NCI-H748 (cell line): ENCODE results near the gene EEF1B2.
"Not testable (repeated sequence)": the region's sequence is repeated elsewhere in the genome, so short reads cannot be mapped to it uniquely, and the experiment has no call there.

Experiments used
- DNase-seq: peaks from one replicate; lab custom pipeline; 2025; ENCODE audit not compliant: unreplicated experiment; lab: John Stamatoyannopoulos, UW

EEF1B2 gene

GRCh38 chr2:206163251-206163880 lies 3.7 kb downstream of the EEF1B2 start:
- no peak for DNase-seq

- DNase-seq = peak; percentile 34
These were observed 4.7 kb downstream of the EEF1B2 start for GRCh38 chr2:206164261-206164862.

GRCh38 chr2:206168230-206168629 lies 8.5 kb downstream of the EEF1B2 start:
- DNase-seq = not testable (repeated sequence)

- not testable (repeated sequence) for DNase-seq
These were observed 12.1 kb downstream of the EEF1B2 start for GRCh38 chr2:206171624-206172397.

GRCh38 chr2:206173147-206173546 lies 13.5 kb downstream of the EEF1B2 start:
- no peak for DNase-seq

GRCh38 chr2:206176121-206176520 lies 16.4 kb downstream of the EEF1B2 start:
- DNase-seq = no peak

GRCh38 chr2:206176901-206177300 lies 17.2 kb downstream of the EEF1B2 start:
- DNase-seq = no peak

- not testable (repeated sequence) for DNase-seq
These were observed 21.8 kb downstream of the EEF1B2 start for GRCh38 chr2:206181526-206181925.

- no peak for DNase-seq
These were observed 30.0 kb downstream of the EEF1B2 start for GRCh38 chr2:206189691-206190090.

- no peak for DNase-seq
These were observed 30.4 kb downstream of the EEF1B2 start for GRCh38 chr2:206190111-206190510.

GRCh38 chr2:206190689-206191088 lies 31.0 kb downstream of the EEF1B2 start:
- no peak for DNase-seq

- no peak for DNase-seq
These were observed 32.5 kb downstream of the EEF1B2 start for GRCh38 chr2:206192157-206192556.

- no peak for DNase-seq
These were observed 34.1 kb downstream of the EEF1B2 start for GRCh38 chr2:206193671-206194357.

GRCh38 chr2:206198677-206199076 lies 39.0 kb downstream of the EEF1B2 start:
- no peak for DNase-seq

- no peak for DNase-seq
These were observed 41.6 kb downstream of the EEF1B2 start for GRCh38 chr2:206201075-206201848.

- DNase-seq = no peak
These were observed 42.8 kb downstream of the EEF1B2 start for GRCh38 chr2:206202446-206202845.

GRCh38 chr2:206203331-206203730 lies 43.6 kb downstream of the EEF1B2 start:
- DNase-seq = no peak

- no peak for DNase-seq
These were observed 45.0 kb downstream of the EEF1B2 start for GRCh38 chr2:206204710-206205109.

GRCh38 chr2:206207316-206207715 lies 47.6 kb downstream of the EEF1B2 start:
- not testable (repeated sequence) for DNase-seq

GRCh38 chr2:206208900-206209299 lies 49.2 kb downstream of the EEF1B2 start:
- no peak for DNase-seq
